Body of pancreas (tissue), 4 donors: ENCODE measurements around the gene DARS1.

Experiments
- POLR2A ChIP-seq, 3 donors: fragments of 450-650 bp; IDR thresholded peaks; one replicate each; pipeline ENCODE4 v1.6.1; 2016; ENCODE audit warnings: antibody characterized with exemption in 3 of 3, mild to moderate bottlenecking in 2 of 3
- TF ChIP-seq, protein P1 (sequence below), 7 experiments: fragments of 450-650 bp in 4 of 7; fragments of 200-600 bp in 3 of 7; sonication (generic) in 3 of 7; IDR thresholded peaks; one replicate each; pipeline ENCODE4 v1.5.1; 2016 to 2019; ENCODE audit warnings: antibody characterized with exemption in 7 of 7

DNA sequence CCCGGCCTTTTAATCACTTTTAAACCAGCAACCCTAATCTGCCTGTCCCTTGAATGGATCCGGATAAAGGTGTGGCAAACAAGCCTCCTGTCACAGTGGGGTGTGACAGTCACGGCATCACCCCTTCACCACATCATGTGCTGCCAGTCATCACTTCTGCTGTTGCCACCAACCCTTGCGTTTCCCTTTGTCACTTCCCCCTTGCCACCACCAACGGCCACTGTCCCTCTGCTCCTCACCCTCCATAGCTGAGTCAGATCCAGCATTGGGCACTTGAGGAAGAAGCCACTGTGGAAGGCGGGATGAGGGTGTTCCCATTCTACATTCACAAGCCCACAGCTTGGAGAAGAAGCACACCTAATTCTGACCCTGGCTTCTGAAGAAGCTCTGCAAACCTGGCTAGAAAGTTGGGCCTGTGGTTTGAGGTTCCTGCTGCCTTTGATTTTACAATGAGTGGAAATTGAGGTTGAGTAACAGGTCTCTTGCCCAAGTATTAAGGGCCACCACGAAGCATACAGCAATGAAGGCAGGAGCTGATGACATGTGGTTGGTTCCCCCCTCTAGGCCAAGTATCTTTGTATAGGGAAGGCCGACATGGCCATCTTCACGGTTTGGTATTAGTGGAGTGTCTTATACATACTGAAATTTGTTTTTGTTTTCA is 22.9 kb upstream of the DARS1 start:
- TF ChIP-seq POLR2A (IDR thresholded peaks at IDR 0.05): no peak
- TF ChIP-seq, protein P1, sequence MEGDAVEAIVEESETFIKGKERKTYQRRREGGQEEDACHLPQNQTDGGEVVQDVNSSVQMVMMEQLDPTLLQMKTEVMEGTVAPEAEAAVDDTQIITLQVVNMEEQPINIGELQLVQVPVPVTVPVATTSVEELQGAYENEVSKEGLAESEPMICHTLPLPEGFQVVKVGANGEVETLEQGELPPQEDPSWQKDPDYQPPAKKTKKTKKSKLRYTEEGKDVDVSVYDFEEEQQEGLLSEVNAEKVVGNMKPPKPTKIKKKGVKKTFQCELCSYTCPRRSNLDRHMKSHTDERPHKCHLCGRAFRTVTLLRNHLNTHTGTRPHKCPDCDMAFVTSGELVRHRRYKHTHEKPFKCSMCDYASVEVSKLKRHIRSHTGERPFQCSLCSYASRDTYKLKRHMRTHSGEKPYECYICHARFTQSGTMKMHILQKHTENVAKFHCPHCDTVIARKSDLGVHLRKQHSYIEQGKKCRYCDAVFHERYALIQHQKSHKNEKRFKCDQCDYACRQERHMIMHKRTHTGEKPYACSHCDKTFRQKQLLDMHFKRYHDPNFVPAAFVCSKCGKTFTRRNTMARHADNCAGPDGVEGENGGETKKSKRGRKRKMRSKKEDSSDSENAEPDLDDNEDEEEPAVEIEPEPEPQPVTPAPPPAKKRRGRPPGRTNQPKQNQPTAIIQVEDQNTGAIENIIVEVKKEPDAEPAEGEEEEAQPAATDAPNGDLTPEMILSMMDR (IDR thresholded peaks at IDR 0.05): no peak
